ENCODE results near the gene PLEKHA6. TPM values are rescaled to one million over a fixed set of nuclear protein-coding genes. Genes with fewer than 3 reads are reported as not detected.

The PLEKHA6 gene
- total RNA-seq, 1 experiment from 2014 or later, result 0.30 TPM

DNA sequence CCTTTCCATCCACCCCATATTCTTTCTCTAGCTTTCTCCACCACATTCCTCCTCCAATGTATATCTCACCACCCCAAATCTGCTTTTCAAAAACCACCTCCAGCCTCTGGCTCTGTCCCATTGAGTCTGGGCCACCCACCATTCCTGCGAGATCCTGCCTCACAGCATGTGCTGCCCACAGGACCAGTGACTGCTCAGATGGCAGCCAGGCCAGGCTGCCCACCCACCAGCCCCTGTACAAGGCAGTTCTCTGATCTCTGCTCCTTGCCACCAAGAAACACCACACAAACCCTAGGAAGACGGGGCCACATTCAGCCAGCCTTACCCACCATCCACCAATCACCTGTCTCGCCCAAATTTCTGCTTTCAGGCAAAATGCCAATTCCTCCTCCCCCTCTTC is 53.7 kb downstream of the PLEKHA6 start:
- no peak for DNase-seq
- Histone ChIP-seq H3K9ac (ENCODE audit: low read length) (no peak overlapping the region), H3K4me1 (ENCODE audit: low read length) (no peaks in the 10 kb centered on the region), H3K4me3 (ENCODE audit: low read length) (no peak overlapping the region), H3K27ac (ENCODE audit: low read length) (no peak overlapping the region), H4K20me1 (ENCODE audit: insufficient read depth, low read depth, low read length) (no peaks in the 10 kb centered on the region), H3K79me2 (ENCODE audit: low read length) (no peaks in the 10 kb centered on the region), H3K9me3 (ENCODE audit: low read length) (no peaks in the 10 kb centered on the region), H3K4me2 (ENCODE audit: low read depth, low read length, poor library complexity, severe bottlenecking) (no peak overlapping the region), H3K27me3 (ENCODE audit: low read length) (no peaks in the 10 kb centered on the region; the same call in 1 of the 2 replicates), H2AFZ (ENCODE audit: low read length) (no peak overlapping the region), H3K9me2 (replicated peaks; ENCODE audit: insufficient read depth, low read length) (no peaks in the 10 kb centered on the region), H3K36me3 (ENCODE audit: insufficient read depth, low read length) (no peaks in the 10 kb centered on the region)

DNA sequence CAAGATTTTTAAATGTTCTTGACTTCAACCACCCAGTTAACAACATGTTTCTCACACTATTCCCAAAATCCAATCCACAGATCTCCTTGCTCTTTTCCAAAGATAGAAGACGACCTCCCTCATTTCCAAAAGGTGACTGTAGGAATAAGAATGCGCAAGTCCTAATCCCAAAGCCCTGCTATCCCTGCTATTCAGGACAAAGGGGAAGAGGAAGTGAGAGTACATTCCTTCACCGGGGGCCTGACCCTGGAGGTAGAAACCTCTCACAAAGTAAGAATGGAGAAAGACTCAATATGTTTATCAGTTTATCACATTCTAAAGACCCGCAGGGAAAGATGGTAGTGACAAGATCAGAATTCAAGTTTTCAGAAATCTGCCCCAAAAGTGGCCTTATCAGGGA is 55.7 kb downstream of the PLEKHA6 start:
- Histone ChIP-seq H2AFZ (ENCODE audit: low read length) (no peak overlapping the region), H3K4me3 (ENCODE audit: low read length) (no peak overlapping the region), H3K9me2 (replicated peaks; ENCODE audit: insufficient read depth, low read length) (no peaks in the 10 kb centered on the region), H3K9me3 (ENCODE audit: low read length) (no peaks in the 10 kb centered on the region), H4K20me1 (ENCODE audit: insufficient read depth, low read depth, low read length) (no peaks in the 10 kb centered on the region), H3K79me2 (ENCODE audit: low read length) (no peaks in the 10 kb centered on the region), H3K4me2 (ENCODE audit: low read depth, low read length, poor library complexity, severe bottlenecking) (no peak overlapping the region), H3K9ac (ENCODE audit: low read length) (no peak overlapping the region), H3K4me1 (ENCODE audit: low read length) (no peaks in the 10 kb centered on the region), H3K27me3 (ENCODE audit: low read length) (no peaks in the 10 kb centered on the region; the same call in 1 of the 2 replicates), H3K36me3 (ENCODE audit: insufficient read depth, low read length) (no peaks in the 10 kb centered on the region), H3K27ac (ENCODE audit: low read length) (no peak overlapping the region)
- DNase-seq, result no peak

DNA sequence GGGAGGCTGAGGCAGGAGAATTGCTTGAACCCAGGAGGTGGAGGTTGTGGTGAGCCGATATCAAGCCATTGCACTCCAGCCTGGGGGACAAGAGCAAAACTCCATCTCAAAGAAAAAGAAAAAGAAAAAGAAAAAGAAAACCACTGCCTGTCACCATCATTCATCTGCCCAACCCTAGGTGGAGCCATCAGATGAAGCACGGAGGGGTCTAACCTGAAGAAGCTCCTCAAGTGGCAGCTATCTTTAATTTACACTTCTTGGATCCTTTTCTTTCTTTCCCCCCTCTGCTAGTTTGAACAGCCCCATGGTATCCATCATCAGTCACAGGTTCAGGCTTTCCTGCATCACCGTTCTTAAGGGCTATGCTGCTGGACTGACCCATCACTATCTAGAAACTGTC is 57.0 kb downstream of the PLEKHA6 start:
- H3K36me3 ChIP-seq (ENCODE audit: insufficient read depth, low read length), result no peaks in the 10 kb centered on the region
- H3K4me2 ChIP-seq (ENCODE audit: low read depth, low read length, poor library complexity, severe bottlenecking), result no peak overlapping the region
- no peak overlapping the region for H2AFZ ChIP-seq (ENCODE audit: low read length)
- H3K4me3 ChIP-seq (ENCODE audit: low read length), result no peak overlapping the region
- DNase-seq, result peak; percentile 42
- no peak overlapping the region for H3K27ac ChIP-seq (ENCODE audit: low read length)
- no peaks in the 10 kb centered on the region for H3K4me1 ChIP-seq (ENCODE audit: low read length)
- no peaks in the 10 kb centered on the region for H3K9me2 ChIP-seq (replicated peaks; ENCODE audit: insufficient read depth, low read length)
- H3K9ac ChIP-seq (ENCODE audit: low read length), result no peak overlapping the region
- H4K20me1 ChIP-seq (ENCODE audit: insufficient read depth, low read depth, low read length), result no peaks in the 10 kb centered on the region
- no peaks in the 10 kb centered on the region for H3K9me3 ChIP-seq (ENCODE audit: low read length)
- no peaks in the 10 kb centered on the region; the same call in 1 of the 2 replicates for H3K27me3 ChIP-seq (ENCODE audit: low read length)
- H3K79me2 ChIP-seq (ENCODE audit: low read length), result no peaks in the 10 kb centered on the region

DNA sequence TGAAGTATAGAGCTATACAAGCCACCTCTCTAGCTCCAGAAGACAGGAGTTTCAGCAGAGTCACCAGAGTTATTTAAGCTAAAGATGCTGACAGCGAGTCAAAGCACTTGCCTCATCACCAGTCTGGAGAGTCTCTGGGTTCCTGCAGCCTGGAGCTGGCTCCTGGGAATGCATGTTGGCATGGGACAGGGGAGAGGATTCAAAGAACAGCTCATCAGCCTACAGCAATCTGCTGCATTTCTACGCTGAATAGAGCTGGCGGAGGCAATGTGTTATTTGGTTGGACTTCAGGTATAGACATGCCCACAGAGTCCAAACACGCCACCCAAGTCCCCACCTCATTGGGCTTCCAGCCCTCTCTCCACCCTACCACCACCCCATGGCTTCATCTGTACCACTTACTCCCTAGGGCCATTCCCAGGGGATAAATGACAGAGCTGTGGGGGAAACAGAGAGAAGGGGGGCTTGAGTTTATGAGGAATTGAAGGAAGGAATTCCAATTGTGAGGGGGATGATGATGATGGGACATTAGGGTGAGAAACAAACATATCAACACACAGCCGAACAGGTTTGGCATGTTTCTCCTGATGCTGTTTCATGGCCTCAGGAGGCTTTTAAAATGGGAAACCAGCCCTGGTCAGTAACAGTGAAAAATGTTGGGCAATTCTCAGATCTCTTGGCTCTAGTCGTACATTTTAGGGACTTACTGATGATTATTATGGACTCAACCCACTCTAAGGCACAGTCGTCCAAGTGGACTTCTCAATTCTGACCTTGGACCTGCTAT is 58.4 kb downstream of the PLEKHA6 start:
- Histone ChIP-seq H2AFZ (ENCODE audit: low read length) (no peak overlapping the region), H3K4me1 (ENCODE audit: low read length) (no peaks in the 10 kb centered on the region), H3K9me3 (ENCODE audit: low read length) (no peaks in the 10 kb centered on the region), H3K9me2 (replicated peaks; ENCODE audit: insufficient read depth, low read length) (no peaks in the 10 kb centered on the region), H3K9ac (ENCODE audit: low read length) (no peak overlapping the region), H3K27ac (ENCODE audit: low read length) (no peak overlapping the region), H3K27me3 (ENCODE audit: low read length) (no peaks in the 10 kb centered on the region; the same call in 1 of the 2 replicates), H3K79me2 (ENCODE audit: low read length) (no peaks in the 10 kb centered on the region), H3K4me3 (ENCODE audit: low read length) (no peak overlapping the region), H3K4me2 (ENCODE audit: low read depth, low read length, poor library complexity, severe bottlenecking) (no peak overlapping the region), H3K36me3 (ENCODE audit: insufficient read depth, low read length) (no peaks in the 10 kb centered on the region), H4K20me1 (ENCODE audit: insufficient read depth, low read depth, low read length) (no peaks in the 10 kb centered on the region)
- no peak for DNase-seq

DNA sequence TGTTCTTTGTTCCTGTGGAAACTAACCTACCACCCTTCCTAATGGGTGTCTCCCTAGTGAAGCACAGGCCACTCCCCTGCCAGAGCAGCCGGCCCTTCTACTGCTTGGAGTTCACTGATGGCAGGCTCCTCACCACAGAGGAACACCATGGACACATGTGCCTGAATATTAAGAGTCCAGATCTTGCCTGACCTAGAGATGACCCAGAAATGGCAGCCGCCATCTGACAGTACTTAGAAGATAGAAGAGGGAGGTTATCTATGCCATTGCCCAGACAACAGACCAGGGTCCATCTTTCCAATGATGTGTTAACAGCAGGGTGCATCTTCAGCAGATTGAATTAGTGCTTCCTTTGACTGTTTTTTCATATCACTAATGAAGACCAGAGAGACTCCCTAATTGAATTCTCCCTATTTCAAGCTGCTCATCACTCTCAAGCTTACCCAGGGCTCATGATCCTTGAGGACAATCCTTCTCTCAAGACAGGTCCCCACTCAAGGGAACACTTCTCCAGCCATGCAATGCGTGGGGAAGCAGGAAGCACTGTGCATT is 59.8 kb downstream of the PLEKHA6 start:
- no peak overlapping the region for H2AFZ ChIP-seq (ENCODE audit: low read length)
- H4K20me1 ChIP-seq (ENCODE audit: insufficient read depth, low read depth, low read length), result no peaks in the 10 kb centered on the region
- H3K9ac ChIP-seq (ENCODE audit: low read length), result no peak overlapping the region
- no peak overlapping the region for H3K4me3 ChIP-seq (ENCODE audit: low read length)
- no peak overlapping the region for H3K27ac ChIP-seq (ENCODE audit: low read length)
- no peak overlapping the region for H3K4me2 ChIP-seq (ENCODE audit: low read depth, low read length, poor library complexity, severe bottlenecking)
- no peaks in the 10 kb centered on the region for H3K9me2 ChIP-seq (replicated peaks; ENCODE audit: insufficient read depth, low read length)
- H3K79me2 ChIP-seq (ENCODE audit: low read length), result no peaks in the 10 kb centered on the region
- H3K4me1 ChIP-seq (ENCODE audit: low read length), result no peaks in the 10 kb centered on the region
- H3K27me3 ChIP-seq (ENCODE audit: low read length), result no peaks in the 10 kb centered on the region; the same call in 1 of the 2 replicates
- no peaks in the 10 kb centered on the region for H3K36me3 ChIP-seq (ENCODE audit: insufficient read depth, low read length)
- no peaks in the 10 kb centered on the region for H3K9me3 ChIP-seq (ENCODE audit: low read length)
- no peak for DNase-seq

DNA sequence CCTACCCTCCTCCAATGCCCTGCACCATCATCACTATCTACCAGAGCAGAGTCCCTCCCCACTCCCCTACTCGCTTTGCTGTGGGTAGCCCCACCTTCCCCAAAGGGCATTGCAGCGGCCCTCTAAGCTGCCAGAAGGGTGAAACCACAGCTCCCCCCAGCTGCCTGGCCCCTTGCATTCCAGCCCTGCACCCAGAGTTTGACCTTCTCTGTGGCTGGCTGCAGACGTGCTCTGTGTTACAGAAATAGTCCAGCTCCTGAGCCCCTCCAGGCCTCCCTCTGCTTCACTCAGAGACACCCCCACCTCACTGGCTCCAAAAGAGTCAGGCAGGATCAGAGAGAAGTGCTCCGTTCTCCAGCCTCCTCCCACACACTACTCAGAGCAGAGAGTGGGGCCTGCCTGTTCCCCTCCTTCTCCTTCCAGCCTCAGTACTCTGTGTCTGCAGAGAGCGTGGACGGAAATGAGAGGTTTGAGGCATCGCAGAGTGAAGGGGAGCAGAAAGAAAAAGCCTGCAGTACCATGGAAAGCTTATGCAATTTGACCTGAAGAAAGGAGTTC is 63.2 kb downstream of the PLEKHA6 start:
- Histone ChIP-seq H2AFZ (ENCODE audit: low read length) (no peak overlapping the region), H4K20me1 (ENCODE audit: insufficient read depth, low read depth, low read length) (no peaks in the 10 kb centered on the region), H3K36me3 (ENCODE audit: insufficient read depth, low read length) (no peaks in the 10 kb centered on the region), H3K4me1 (ENCODE audit: low read length) (no peaks in the 10 kb centered on the region), H3K27me3 (ENCODE audit: low read length) (no peaks in the 10 kb centered on the region; the same call in 1 of the 2 replicates), H3K9me3 (ENCODE audit: low read length) (no peaks in the 10 kb centered on the region), H3K27ac (ENCODE audit: low read length) (no peak overlapping the region), H3K9ac (ENCODE audit: low read length) (no peak overlapping the region), H3K4me3 (ENCODE audit: low read length) (no peak overlapping the region), H3K9me2 (replicated peaks; ENCODE audit: insufficient read depth, low read length) (no peaks in the 10 kb centered on the region), H3K4me2 (ENCODE audit: low read depth, low read length, poor library complexity, severe bottlenecking) (no peak overlapping the region), H3K79me2 (ENCODE audit: low read length) (no peaks in the 10 kb centered on the region)
- no peak for DNase-seq

DNA sequence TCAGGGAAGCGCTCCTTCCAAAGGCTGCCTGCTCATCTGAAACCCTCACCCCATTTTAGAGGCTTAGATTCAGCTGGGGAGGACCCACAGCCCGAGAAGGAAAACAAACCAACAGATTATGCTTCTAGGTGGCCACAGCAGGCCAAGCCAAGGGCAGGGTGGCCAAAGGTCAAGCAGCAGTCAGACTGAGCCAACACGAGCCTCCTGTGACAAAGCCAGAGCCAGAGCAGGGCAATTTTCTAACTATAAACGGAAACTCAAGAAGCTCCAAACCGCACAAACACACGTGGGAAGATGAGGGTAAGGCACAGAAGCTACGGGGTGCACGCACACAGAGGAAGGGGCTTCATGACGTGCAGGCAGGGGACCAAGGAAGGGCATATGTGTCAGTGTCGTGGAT is 64.1 kb downstream of the PLEKHA6 start:
- Histone ChIP-seq H2AFZ (ENCODE audit: low read length) (no peak overlapping the region), H3K4me2 (ENCODE audit: low read depth, low read length, poor library complexity, severe bottlenecking) (no peak overlapping the region)

DNA sequence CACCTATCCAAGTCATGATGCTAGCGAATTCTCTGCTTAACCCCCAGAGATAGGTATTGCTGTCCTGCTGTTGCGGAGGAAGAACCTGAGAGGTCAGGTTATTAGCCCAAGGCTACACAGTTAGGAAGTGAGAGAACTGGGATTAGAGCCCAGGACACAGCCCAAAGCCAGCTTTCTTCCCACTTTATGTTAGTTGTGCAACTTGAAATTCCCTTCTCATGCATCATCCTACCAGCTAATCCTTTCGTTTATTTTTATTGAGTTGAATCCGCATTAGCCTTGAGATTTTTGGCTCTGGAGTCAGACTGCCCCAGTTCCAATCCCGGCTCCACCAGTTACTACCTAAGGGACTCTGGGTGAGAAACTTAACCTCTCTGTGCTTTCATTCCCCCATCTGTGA is 65.4 kb downstream of the PLEKHA6 start:
- Histone ChIP-seq H3K79me2 (ENCODE audit: low read length) (no peaks in the 10 kb centered on the region), H3K4me2 (ENCODE audit: low read depth, low read length, poor library complexity, severe bottlenecking) (no peak overlapping the region), H3K27ac (ENCODE audit: low read length) (no peak overlapping the region), H3K4me3 (ENCODE audit: low read length) (no peak overlapping the region), H3K27me3 (ENCODE audit: low read length) (no peaks in the 10 kb centered on the region), H3K9ac (ENCODE audit: low read length) (no peak overlapping the region), H4K20me1 (ENCODE audit: insufficient read depth, low read depth, low read length) (no peaks in the 10 kb centered on the region), H3K9me2 (replicated peaks; ENCODE audit: insufficient read depth, low read length) (no peaks in the 10 kb centered on the region), H3K9me3 (ENCODE audit: low read length) (no peaks in the 10 kb centered on the region), H2AFZ (ENCODE audit: low read length) (no peak overlapping the region), H3K36me3 (ENCODE audit: insufficient read depth, low read length) (no peaks in the 10 kb centered on the region), H3K4me1 (ENCODE audit: low read length) (no peaks in the 10 kb centered on the region)
- no peak for DNase-seq

More for the DNA sequence above, 64.1 kb downstream of the PLEKHA6 start:
- no peak for DNase-seq
- Histone ChIP-seq H3K9me3 (ENCODE audit: low read length) (no peaks in the 10 kb centered on the region), H3K9me2 (replicated peaks; ENCODE audit: insufficient read depth, low read length) (no peaks in the 10 kb centered on the region), H3K36me3 (ENCODE audit: insufficient read depth, low read length) (no peaks in the 10 kb centered on the region), H3K27me3 (ENCODE audit: low read length) (no peaks in the 10 kb centered on the region; the same call in 1 of the 2 replicates), H3K79me2 (ENCODE audit: low read length) (no peaks in the 10 kb centered on the region), H3K4me3 (ENCODE audit: low read length) (no peak overlapping the region), H4K20me1 (ENCODE audit: insufficient read depth, low read depth, low read length) (no peaks in the 10 kb centered on the region), H3K9ac (ENCODE audit: low read length) (no peak overlapping the region), H3K4me1 (ENCODE audit: low read length) (no peaks in the 10 kb centered on the region), H3K27ac (ENCODE audit: low read length) (no peak overlapping the region)

Data from Karpas-422 (cell line).